OCI-LY7 (cell line): Measurements from ENCODE around the gene PFDN6. TPM values are rescaled to one million over a fixed set of nuclear protein-coding genes. Genes with fewer than 3 reads are reported as not detected.

ENCODE experiments used
- BruUV-seq: library from RNA; stranded (reverse); fragments of 400-500 nt; replicated peaks from 2 replicates; lab custom pipeline; 2021; lab: Mats Ljungman, UMichigan
- CTCF ChIA-PET: fragments of 300-600 bp; sonication (Branson Sonifier 250); formaldehyde crosslinking; loops from one replicate; lab custom pipeline; 2022; ENCODE audit warnings: antibody characterized with exemption; ENCODE audit not compliant: unreplicated experiment; lab: Charles Lee
- POLR2A ChIA-PET: fragments of 300-600 bp; sonication (Branson Sonifier 250); formaldehyde crosslinking; loops from one replicate; lab custom pipeline; 2022; ENCODE audit warnings: antibody characterized with exemption; lab: Charles Lee
- DNase-seq: peaks from one replicate; pipeline ENCODE4 v3.0.0-alpha.2; 2015; ENCODE audit warnings: low spot score
- H2AFZ ChIP-seq: fragments of 200-600 bp; sonication (generic), shearing (Covaris generic); 2 replicates; pipeline ENCODE4 v1.6.1; 2014; ENCODE audit warnings: mild to moderate bottlenecking, antibody characterized with exemption, low read length, moderate library complexity
- H3K27ac ChIP-seq: fragments of 200-600 bp; sonication (generic); 2 replicates; pipeline ENCODE4 v1.5.1; 2014; ENCODE audit warnings: mixed run types, low read depth, mild to moderate bottlenecking, moderate library complexity, low read length, inconsistent platforms; ENCODE audit not compliant: poor library complexity, severe bottlenecking
- H3K36me3 ChIP-seq: fragments of 200-600 bp; sonication (generic); 2 replicates; pipeline ENCODE4 v1.6.1; 2014; ENCODE audit warnings: mild to moderate bottlenecking, antibody characterized with exemption, low read length, moderate library complexity, mixed read lengths; ENCODE audit not compliant: insufficient read depth
- H3K4me1 ChIP-seq: fragments of 200-600 bp; sonication (generic); 2 replicates; pipeline ENCODE4 v1.5.1; 2014; ENCODE audit warnings: mild to moderate bottlenecking, low read length; ENCODE audit not compliant: insufficient read depth, poor library complexity, severe bottlenecking
- H3K4me2 ChIP-seq: fragments of 200-600 bp; sonication (generic); 2 replicates; pipeline ENCODE4 v1.6.1; 2014; ENCODE audit warnings: mild to moderate bottlenecking, low read length
- H3K4me3 ChIP-seq: fragments of 200-600 bp; sonication (generic); 2 replicates; pipeline ENCODE4 v1.5.1; 2014; ENCODE audit warnings: mild to moderate bottlenecking, low read depth, low read length; ENCODE audit not compliant: poor library complexity, severe bottlenecking
- H3K79me2 ChIP-seq: fragments of 200-600 bp; sonication (generic); 2 replicates; pipeline ENCODE4 v1.6.1; 2016; ENCODE audit warnings: low read depth, mild to moderate bottlenecking, low read length, moderate library complexity, mixed read lengths; ENCODE audit not compliant: insufficient read depth
- H3K9me2 ChIP-seq: fragments of 200-600 bp; sonication (generic); 2 replicates; pipeline ENCODE4 v1.6.1; 2016; ENCODE audit warnings: mild to moderate bottlenecking, low read length, mixed read lengths; ENCODE audit not compliant: insufficient read depth
- H3K9me3 ChIP-seq: fragments of 200-600 bp; sonication (generic); 2 replicates; pipeline ENCODE4 v1.6.1; 2014; ENCODE audit warnings: mild to moderate bottlenecking, mixed run types, low read length, mixed read lengths
- H4K20me1 ChIP-seq: fragments of 200-600 bp; sonication (generic); 2 replicates; pipeline ENCODE4 v1.6.1; 2014; ENCODE audit warnings: mild to moderate bottlenecking, antibody characterized with exemption, low read length, moderate library complexity, mixed read lengths; ENCODE audit not compliant: insufficient read depth
- EZH2phosphoT487 ChIP-seq: fragments of 200-600 bp; sonication (generic); IDR thresholded peaks from 2 replicates; pipeline ENCODE4 v1.6.1; 2018; ENCODE audit warnings: low read depth, borderline replicate concordance, mild to moderate bottlenecking, mixed run types, antibody characterized with exemption, low read length, moderate library complexity, mixed read lengths
- intact Hi-C: fragments of 100-400 bp; cut with micrococcal nuclease; formaldehyde crosslinking; loops from one replicate; pipeline ENCODE4 v1.10.0; 2022; ENCODE audit not compliant: unreplicated experiment
- total RNA-seq, 2 experiments: library from RNA; depleted of rRNA in 1 of 2; stranded (reverse); fragments of >200 nt in 1 of 2; shearing (Covaris generic) in 1 of 2; gene quantifications; 2 replicates each; pipeline ENCODE4 v1.2.3, GENCODE V29; 2014 to 2022
- TF ChIP-seq, protein P1 (sequence below): fragments of 200-600 bp; sonication (generic); conservative IDR thresholded peaks from 2 replicates; pipeline ENCODE4 v1.5.1; 2014; ENCODE audit warnings: mild to moderate bottlenecking, antibody characterized with exemption, low read length, moderate library complexity, mixed read lengths

The PFDN6 gene
- total RNA-seq, 2 experiments from 2014 or later: 72.5 to 90.6 TPM

- H3K9me3 ChIP-seq: no peaks in the 10 kb centered on the region
- no TSS peak for BruUV-seq
- no peak for DNase-seq
- H3K79me2 ChIP-seq: no peaks in the 10 kb centered on the region
- TF ChIP-seq EZH2phosphoT487: no peak
- TF ChIP-seq, protein P1, sequence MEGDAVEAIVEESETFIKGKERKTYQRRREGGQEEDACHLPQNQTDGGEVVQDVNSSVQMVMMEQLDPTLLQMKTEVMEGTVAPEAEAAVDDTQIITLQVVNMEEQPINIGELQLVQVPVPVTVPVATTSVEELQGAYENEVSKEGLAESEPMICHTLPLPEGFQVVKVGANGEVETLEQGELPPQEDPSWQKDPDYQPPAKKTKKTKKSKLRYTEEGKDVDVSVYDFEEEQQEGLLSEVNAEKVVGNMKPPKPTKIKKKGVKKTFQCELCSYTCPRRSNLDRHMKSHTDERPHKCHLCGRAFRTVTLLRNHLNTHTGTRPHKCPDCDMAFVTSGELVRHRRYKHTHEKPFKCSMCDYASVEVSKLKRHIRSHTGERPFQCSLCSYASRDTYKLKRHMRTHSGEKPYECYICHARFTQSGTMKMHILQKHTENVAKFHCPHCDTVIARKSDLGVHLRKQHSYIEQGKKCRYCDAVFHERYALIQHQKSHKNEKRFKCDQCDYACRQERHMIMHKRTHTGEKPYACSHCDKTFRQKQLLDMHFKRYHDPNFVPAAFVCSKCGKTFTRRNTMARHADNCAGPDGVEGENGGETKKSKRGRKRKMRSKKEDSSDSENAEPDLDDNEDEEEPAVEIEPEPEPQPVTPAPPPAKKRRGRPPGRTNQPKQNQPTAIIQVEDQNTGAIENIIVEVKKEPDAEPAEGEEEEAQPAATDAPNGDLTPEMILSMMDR: no peak
- POLR2A ChIA-PET: interaction anchor here (0.6 to 0.7 kb wide), 2 partner anchors 16 to 267 kb away, joined by 3 to 7 read pairs; partner anchors contain the start of gene ZBTB22
- H4K20me1 ChIP-seq: no peaks in the 10 kb centered on the region
- intact Hi-C loops: no loop called here
- H3K27ac ChIP-seq: no peak overlapping the region
- H3K4me2 ChIP-seq: no peak overlapping the region
- H2AFZ ChIP-seq: no peak overlapping the region
- H3K4me3 ChIP-seq: no peak overlapping the region
- CTCF ChIA-PET: interaction anchor here (0.5 kb wide), 1 partner anchor 11 kb away, joined by 4 read pairs; no protein-coding TSS in a partner anchor
- no peaks in the 10 kb centered on the region for H3K9me2 ChIP-seq
- H3K4me1 ChIP-seq: peaks cover 18% of the 10 kb centered on the region
- H3K36me3 ChIP-seq: no peaks in the 10 kb centered on the region
Observed at GRCh38 chr6:33333666-33334065, 44.3 kb downstream of the PFDN6 start.

DNA sequence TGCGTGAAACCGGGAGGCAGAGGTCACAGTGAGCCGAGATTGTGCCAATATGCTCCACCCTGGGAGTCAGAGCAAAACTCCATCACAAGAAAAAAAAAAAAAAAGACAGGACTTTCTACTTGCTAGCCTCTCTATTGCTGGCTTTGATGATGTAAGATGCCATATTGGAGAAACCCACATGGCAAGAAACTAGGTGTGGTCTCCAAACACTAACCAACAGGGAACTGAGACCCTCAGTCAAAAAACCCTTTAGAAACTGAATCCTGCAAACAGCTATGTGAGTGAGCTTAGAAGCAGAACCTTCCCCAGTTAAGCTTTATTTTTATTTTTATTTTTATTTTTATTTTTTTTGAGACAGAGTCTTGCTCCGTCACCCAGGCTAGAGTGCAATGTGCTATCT, 46.5 kb downstream of the PFDN6 start:
- intact Hi-C loops: no loop called here
- no TSS peak for BruUV-seq

DNA sequence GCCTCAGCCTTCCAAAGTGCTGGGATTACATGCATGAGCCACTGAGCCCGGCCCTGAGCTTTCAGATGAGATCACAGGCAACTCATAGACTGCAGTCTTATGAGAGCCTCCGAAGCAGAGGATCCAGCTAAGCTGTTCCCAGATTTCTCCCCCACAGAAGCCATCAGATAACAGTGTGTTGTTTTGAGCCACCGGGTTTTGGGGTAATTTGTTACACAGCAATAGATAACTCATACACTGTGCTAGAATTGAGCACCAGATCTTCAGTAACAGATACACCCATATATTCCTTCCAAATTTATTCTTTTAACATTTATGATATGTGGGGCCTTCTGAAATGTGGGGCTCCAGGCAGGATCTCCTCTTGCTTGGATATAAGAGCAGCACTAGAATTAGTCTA, 47.1 kb downstream of the PFDN6 start:
- H2AFZ ChIP-seq: no peak overlapping the region
- H4K20me1 ChIP-seq: no peaks in the 10 kb centered on the region
- H3K79me2 ChIP-seq: no peaks in the 10 kb centered on the region
- H3K27ac ChIP-seq: no peak overlapping the region
- H3K9me2 ChIP-seq: no peaks in the 10 kb centered on the region
- TF ChIP-seq, protein P1: no peak
- no peak for TF ChIP-seq EZH2phosphoT487
- POLR2A ChIA-PET: interaction anchor here (2.0 kb wide), 2 partner anchors 11 to 19 kb away, joined by 6 to 21 read pairs; partner anchors contain the start of gene ZBTB22
- peaks cover 27% of the 10 kb centered on the region for H3K4me1 ChIP-seq
- DNase-seq: no peak
- intact Hi-C loops: no loop called here
- CTCF ChIA-PET: no interaction called here
- no peak overlapping the region for H3K4me3 ChIP-seq
- H3K9me3 ChIP-seq: no peaks in the 10 kb centered on the region
- H3K36me3 ChIP-seq: no peaks in the 10 kb centered on the region
- H3K4me2 ChIP-seq: no peak overlapping the region
- BruUV-seq: no TSS peak

More for the DNA sequence above, 46.5 kb downstream of the PFDN6 start:
- Histone ChIP-seq H3K36me3 (no peaks in the 10 kb centered on the region), H3K4me2 (no peak overlapping the region), H2AFZ (no peak overlapping the region), H3K4me1 (peaks cover 26% of the 10 kb centered on the region), H3K9me2 (no peaks in the 10 kb centered on the region), H3K79me2 (no peaks in the 10 kb centered on the region), H3K9me3 (no peaks in the 10 kb centered on the region), H4K20me1 (no peaks in the 10 kb centered on the region), H3K27ac (no peak overlapping the region), H3K4me3 (no peak overlapping the region)
- POLR2A ChIA-PET: interaction anchor here (0.6 to 2.0 kb wide), 3 partner anchors 11 to 49 kb away, joined by 4 to 21 read pairs (median 6); partner anchors contain the start of gene ZBTB22
- CTCF ChIA-PET: no interaction called here
- DNase-seq: no peak
- TF ChIP-seq, protein P1: no peak
- TF ChIP-seq EZH2phosphoT487: no peak
